ENCODE results near the gene PLK3.
A peak's percentile ranks its signal among the peaks of the same experiment; 100 is the strongest.
"Not testable (repeated sequence)": the region's sequence is repeated elsewhere in the genome, so short reads cannot be mapped to it uniquely, and the experiment has no call there.

The PLK3 gene

DNA sequence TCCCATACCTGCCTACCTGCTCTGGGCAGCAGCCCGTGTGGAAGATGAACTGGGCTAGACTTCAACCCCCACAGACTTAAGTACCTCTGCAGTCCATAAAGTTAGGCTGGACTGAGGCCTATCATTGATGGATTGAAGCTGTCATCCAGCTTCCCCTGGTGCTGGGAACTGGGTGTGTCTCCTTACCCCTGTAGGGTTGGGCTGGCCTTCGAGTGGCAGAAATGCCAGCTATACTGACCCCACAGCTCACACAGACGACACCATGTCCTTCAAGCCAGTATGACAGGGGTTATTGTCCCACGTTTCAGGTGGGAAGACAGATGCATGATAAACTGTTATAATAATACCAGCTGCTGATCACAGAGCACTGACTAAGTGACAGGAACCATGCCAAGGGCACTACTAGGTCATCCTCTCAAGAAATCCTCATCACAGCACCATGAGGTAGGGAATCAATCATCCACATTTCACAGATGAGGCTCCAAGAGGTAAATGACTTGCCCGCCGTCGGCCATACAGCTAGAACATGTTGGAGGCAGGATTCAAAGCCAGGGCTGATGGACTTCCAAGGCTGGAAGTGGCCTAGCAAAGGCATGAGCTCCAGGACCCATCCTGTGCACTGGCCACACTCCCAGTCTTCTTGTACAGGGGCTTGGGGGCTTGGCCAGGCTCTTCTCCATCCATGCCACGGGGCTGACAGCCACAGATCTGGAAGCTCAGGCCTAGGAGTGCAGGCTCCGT lies 11.9 kb upstream of the PLK3 start, which contains the start of gene BEST4:
Gene BEST4 (minus strand): TSS at position 51 of the 741 bp plus-strand sequence. CDS start 465 bp downstream, outside the sequence.
- no peak for FAIRE-seq

DNA sequence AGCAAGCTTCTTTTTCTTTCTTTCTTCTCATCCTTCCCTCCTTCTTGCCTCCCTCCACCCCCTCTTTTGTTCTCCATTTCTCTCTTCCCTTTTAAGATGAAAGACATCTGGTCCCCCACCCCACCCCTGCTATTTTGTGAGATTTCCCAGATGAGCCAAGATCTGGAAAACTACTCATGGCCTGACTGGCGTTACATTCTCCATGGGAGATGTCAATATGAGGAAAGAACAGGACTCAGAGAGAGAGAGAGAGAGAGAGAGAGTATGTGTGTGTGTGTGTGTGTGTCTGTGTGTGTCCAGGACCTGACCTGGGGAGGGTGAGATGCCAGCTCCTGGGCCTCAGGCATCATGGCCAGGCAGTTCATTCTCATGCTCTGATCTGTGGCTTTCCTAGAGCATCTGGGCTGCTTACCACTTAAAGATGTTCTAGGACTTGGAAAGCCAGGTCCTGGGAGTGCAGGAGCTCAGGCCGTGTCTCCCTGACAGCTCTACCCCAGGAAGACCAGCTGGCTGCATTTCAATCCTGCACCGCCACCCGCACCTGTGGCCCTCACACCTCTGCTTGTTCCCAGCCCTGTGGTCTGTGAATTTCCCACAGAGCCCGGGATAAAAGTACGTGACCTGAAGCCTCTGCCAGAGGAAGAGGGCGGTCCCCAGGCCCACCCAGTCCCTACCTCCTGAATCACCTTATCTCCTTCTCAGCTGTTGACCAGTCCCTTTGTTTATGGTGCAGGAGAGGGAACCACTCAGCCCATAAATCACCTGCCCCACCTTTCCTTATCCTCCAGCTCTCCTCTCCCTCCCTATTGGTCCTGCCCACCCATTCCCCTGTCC lies 9.0 kb upstream of the PLK3 start:
- no peak for FAIRE-seq

DNA sequence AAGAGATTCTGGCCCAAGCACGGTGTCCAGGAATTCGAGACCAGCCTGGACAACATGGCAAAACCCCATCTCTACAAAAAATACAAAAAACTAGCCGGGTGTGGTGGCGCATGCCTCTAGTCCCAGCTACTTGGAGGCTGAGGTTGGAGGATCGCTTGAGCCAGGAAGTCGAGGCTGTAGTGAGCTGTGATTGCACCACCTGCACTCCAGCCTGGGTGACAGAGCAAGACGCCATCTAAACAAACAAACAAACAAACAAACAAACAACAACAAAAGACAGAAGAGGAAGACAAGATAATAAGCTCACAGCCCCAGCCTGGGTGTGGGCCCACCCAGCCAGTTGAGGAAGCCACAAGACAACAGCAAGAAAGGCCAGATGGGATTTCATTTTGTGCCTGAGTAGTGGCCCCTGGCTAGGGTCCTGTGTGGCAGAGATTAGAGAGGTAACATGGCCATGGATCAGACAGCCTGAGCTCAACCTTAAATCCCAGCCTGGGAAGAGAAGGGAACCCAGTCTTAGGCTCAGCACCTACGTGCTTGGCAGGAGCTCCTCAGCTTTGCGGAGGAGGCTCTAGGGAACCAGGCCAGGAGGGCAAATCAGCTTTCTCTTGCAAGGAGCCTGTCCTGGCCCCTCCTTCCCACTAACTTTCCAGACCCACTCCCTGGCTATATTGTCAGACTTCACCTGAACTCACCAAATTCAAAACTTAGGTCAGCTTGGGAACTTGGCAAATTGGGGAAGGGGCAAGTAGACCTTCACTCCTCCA lies 7.3 kb upstream of the PLK3 start:
- FAIRE-seq, result no peak

DNA sequence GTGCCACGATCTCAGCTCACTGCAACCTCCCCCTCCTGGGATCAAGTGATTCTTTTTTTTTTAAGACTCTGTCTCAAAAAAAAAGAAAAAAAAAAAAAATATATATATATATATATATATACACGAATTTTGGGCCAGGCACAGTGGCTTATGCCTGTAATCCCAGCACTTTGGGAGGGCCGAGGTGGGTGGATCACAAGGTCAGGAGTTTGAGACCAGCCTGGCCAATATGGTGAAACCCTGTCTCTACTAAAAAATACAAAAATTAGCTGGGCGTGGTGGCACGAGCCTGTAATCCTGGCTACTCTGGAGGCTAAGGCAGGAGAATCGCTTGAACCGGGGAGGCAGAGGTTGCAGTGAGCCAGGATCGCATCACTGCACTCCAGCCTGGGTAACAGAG lies 2.3 kb upstream of the PLK3 start:
- FAIRE-seq, result not testable (repeated sequence)

DNA sequence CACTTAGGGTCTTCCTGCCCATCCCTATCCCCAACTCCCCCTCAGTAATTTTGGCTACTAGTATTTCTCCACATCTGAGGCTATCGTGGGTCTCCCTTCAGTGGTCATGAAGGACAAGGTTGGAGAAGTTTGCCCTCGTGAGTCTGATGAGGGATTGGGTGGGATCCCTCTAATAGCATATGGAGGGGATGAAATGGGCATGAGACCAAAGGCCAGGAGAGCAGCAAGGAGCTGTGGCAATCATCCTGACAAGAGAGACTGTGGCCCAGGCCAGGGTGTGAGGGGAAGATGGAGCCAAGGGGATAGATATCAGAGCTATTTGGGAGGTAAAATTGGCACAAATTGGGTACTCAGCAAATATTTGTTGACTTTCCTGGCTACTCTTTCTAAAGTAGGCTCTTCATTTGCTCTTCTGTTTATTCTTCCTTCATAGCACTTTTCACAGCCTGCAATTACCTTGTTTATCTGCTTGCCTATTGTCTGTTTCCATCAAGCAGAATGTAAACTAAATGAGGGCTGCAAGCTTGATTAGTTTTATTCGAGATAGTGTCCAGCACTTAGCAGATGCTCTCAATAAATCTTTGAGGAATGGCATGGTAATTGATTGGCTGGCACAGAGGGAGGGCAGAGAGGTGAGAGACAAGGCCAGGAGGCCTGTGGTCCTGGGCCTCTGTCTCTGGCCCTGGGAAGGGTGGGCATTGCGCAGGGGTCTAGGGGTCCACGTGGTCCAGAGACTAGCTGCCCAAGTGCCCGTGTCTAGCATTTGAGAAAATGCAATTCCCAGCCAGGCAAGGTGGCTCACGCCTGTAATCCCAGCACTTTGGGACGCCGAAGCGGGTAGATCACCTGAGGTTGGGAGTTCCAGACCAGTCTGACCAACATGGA lies 1.5 kb upstream of the PLK3 start:
- no peak for FAIRE-seq

DNA sequence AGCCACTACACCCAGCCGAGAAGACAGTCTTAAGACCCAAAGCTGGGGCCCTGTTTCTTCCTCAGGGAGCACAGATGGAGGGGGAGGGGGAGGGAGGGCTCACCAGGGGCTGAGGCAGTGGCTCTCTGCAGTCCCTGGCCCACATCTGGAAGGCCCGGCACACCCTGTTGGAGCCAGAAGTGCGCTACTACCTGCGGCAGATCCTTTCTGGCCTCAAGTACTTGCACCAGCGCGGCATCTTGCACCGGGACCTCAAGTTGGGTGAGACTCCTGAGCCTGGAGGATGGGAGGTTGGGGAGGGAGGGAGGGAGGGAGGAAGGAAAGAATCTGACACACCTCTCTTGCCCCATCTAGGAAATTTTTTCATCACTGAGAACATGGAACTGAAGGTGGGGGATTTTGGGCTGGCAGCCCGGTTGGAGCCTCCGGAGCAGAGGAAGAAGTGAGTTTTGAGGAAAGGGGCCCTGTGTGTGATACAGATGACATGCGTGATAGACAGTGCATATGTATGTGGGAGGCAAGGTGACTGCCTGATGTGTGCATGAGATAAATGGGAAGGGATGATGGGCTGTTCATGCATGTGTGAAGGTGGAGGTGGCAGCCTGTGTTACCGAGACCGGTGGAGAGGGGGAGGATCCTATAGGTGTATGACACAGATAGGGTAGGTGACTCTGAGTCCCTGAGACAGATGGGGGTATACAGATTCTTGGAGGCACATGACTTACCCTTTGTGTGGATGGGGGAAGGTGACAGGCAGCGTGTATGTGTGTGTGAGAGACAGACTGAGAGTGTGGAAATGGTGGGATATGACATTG lies 1.5 kb downstream of the PLK3 start:
- no peak for FAIRE-seq

DNA sequence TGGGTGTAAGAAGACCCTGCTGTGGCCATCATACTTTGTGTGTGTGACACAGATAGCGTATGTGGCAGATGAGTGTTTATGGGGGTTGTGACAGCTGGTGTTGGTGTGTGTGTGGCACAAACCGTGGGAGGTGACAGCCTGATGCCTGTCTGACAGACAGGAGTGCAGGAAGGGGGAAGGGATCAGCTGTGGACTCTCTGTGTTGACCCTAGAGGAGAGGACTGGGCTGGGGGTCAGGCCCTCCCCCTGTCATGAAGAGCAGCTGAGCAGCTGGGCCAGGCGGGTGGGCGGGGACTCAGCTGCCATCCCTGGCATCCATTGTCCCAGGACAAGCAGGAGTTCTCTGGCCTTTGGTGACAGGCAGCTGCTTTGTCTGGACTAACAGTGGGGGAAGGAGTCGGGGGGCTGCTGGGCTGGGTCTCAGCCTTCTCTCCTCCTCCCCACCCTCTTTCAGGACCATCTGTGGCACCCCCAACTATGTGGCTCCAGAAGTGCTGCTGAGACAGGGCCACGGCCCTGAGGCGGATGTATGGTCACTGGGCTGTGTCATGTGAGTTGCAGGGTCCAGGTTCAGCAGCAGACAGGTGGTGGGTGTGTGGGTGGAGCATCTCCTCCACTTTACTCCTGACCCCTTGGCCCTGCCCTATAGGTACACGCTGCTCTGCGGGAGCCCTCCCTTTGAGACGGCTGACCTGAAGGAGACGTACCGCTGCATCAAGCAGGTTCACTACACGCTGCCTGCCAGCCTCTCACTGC lies 2.3 kb downstream of the PLK3 start:
- FAIRE-seq, result no peak

DNA sequence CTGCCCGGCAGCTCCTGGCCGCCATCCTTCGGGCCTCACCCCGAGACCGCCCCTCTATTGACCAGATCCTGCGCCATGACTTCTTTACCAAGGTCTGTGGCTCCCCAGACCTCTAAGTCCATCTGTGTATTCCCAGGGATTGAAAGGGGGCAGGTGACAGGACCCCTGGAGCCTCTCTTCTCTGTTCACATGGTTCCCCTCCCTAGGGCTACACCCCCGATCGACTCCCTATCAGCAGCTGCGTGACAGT lies 2.8 kb downstream of the PLK3 start:
- no peak for FAIRE-seq

DNA sequence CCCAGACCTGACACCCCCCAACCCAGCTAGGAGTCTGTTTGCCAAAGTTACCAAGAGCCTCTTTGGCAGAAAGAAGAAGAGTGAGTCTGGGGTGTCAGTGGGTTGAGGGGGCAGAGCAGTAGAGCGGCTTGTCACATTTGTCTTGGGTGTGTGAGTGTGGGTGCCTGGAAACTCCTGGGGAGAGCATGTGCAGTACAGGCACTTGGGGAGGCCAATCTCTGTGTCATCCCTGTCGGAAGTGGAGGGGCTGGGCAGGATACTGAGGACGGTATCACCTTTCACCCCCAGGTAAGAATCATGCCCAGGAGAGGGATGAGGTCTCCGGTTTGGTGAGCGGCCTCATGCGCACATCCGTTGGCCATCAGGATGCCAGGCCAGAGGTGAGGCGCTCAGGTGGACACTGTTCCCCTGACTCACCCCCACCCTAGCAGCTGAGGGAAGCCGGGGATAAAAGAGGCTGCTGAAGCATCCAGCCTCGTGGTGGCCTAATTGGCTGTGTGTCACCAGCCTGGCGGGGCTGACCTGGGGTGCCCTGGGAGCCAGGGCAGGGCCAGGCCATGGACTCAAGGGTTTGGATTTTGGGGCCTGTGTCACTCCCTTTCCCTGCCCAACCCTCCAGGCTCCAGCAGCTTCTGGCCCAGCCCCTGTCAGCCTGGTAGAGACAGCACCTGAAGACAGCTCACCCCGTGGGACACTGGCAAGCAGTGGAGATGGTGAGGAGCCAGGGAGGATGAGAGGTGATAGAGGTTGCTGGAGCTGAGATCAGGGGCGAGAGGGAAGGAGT lies 3.3 kb downstream of the PLK3 start:
- FAIRE-seq, result no peak

DNA sequence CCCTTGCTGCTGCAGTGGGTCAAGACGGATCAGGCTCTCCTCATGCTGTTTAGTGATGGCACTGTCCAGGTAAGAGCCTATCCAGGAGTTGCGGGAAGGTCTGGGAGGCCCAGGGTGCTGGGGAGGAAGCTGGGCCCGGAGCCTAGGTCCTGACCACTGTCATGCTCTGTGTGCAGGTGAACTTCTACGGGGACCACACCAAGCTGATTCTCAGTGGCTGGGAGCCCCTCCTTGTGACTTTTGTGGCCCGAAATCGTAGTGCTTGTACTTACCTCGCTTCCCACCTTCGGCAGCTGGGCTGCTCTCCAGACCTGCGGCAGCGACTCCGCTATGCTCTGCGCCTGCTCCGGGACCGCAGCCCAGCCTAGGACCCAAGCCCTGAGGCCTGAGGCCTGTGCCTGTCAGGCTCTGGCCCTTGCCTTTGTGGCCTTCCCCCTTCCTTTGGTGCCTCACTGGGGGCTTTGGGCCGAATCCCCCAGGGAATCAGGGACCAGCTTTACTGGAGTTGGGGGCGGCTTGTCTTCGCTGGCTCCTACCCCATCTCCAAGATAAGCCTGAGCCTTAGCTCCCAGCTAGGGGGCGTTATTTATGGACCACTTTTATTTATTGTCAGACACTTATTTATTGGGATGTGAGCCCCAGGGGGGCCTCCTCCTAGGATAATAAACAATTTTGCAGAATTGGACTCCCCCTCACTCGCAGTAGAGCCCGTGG lies 5.3 kb downstream of the PLK3 start:
- no peak for FAIRE-seq

DNA sequence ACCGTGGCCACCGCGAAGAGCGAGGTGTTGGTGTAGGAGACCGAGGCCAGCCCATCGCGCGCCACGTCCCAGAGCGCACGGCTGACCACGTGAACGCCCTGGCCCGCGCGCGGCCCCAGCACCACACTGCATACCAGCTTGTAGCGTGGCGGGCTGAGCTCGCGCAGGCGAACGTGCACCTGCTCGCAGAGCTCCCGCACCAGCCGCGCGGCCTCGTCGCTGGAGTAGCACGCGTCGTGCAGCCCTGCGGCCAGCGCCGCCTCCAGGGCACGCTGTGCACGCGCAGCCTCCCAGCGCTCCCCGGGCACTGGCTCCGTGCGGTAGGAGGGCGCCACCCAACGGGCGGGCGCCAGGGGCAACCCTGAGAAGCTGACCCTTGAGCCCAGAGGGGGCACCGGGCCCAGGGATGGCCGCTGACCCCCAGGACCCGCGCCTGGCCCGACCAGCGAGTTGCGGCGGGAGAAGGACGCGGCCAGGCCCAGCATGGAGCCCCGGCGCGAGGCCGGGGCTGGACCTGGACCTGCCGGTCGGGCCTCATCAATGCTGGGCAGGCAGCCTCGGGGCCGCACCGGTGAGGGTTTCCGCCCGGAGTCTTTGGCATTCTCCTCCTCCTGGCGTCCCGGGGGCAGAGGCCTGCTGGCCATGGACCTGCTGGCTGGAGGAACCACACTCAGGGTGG lies 6.0 kb downstream of the PLK3 start:
- FAIRE-seq, result no peak

DNA sequence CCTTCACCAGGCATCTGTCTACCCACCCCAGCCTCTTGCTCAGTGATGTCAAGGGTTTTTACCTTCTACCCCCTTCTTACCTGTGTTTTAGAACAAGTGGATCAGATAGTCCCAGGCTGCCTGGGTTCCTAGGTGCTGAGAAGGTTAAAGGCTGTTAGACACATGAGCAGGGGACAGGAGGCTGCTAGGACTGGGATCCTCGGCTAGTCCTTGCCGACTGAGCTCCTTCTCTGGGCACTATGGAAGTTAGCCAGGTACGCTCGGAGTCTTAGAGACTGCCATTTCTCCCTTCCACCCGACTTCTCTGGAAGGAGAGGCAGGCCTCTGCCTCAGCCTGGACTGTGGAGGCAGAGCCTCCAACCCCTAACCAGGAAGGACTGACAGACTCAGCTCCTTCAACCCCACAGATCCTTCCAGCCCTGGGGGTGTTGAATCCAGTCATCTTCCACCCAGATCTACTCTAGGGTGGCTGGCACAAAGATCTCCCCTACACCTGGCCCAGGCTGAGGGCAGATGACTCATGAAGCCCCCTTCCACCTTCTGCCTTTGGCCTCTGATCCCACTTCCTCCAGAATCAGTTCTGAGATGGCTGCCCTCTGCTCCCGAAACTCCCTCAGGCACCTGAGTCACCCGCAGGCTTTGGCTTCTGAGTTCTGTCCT lies 6.7 kb downstream of the PLK3 start, which contains the start of gene DYNLT4:
Gene DYNLT4 (minus strand): TSS at position 648 of the 660 bp plus-strand sequence. CDS start 683 bp downstream, outside the sequence.
- no peak for FAIRE-seq

DNA sequence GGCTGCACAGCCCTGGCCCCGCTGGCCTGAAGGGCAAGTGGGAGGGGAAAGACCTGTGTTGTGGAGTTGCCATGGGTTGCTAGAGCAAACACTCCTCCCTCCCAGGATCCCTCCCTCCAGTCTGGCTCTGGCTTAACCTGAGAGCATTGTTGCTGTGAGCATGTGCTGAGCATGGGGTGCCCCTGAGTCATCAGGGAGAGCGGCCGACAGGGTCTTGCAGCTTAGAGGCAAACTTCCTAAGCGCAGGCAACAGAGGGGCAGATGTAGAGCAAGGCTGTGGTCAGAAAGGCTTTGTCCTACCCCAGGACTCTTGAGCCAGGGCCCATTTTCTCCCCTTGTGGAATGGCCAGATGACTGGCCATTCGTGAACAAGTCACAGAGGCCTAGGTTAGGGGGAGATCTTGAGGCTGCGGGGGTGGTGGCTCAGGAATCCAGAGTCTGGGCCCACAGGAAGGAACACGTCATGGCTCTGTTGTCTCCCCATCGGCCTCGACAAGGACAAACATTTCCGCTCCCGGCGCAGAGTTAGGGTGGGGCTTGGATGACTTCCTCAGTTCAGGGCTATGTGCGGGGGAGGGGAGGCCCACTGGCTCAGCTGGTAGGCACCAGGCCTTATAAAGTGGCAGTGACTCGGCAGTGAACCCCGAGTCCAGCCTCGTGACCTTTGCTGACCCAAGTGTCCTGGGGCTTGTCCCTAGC lies 7.3 kb downstream of the PLK3 start:
- peak; percentile 79 for FAIRE-seq

DNA sequence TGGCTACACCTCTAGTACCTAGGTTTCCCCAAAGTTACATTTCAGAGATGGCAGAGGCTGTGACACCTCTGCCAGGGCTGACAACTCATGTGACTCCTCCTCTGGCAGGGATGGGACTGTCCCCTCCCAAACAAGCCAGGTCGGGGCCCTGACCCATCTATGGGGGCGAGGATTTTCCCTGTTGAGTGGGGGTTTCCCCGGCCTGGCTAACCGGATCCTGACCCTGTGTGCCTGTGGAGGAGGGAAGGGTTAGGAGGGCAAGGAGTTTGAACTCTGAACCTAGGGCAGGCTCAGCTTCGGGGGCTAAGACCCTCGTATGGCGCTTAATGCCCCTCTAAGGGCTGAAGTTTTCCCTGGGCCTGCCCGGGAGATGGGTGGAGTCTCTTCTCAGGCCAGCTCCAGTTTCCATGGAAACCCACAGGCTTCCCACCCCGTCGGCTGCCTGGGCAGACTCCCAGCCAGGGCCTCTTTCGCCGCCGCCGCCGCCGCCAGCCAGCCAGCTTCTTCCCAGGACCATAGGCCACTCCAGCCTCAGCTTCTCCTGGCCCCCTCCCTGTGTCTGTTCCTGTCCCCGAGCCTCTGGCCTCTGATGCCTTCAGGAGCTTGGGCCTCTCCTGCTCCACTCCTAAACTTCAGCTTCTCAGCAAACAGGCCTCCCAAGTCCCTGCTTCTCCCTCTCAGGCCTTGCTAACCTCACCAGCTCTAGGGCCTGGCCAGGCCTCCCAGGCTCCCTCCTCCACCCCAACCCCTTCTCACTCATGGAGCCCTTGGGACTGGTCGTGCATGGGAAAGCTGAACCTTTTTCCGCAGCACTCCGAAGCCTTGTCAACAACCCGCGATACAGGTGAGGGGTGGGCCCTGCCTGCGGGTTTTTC lies 8.1 kb downstream of the PLK3 start, which contains the start of gene BTBD19:
Gene BTBD19 (plus strand): TSS at position 461 of the 875 bp plus-strand sequence. CDS start 298 bp downstream, at position 759.
- FAIRE-seq, result no peak

DNA sequence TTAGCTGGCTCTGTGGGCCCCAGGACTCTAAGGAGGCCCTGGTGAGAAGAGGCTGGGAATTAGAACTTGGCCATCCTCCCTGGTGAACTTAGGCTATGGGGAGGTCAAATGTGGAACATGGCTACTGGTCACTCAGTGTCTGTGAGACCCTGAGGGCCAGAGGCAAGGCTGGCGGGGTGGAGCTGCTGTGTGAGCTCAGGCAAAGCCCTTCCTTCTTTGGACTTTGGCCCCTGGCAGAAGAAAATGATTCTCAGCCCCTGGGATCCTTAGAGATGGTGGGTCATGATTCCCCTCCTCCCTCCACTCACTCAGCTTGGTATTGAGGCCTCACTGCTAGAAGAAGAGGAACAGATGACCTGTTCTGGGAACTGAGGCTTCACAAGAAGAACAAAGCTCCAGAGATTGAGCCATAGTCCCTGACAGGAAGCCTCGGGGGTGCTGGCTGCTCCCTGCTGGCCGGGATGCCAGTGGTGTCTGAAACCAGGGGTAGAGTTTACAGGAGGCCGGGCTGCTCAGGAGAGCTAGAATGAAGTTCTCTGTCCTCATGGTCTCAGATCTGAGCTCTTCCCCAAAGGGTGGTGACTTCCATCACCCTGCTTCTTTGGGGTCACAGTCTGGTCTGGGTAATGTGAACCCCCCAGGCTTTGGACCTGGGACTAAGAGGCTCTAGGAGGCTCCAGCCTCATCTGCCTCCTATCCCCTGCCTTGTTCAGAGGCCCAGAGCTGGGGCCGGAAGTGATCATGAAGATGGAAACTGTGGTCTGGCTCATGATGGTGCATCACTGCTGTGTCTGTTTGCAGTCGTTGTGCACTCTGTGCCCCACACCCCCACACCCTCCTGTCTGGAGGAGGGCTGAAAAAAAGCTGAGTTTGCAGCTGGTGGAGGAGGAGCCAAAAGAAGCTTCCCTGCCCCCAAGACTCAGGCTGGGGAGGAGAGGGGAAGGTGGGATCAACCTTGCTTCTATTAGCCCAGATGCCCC lies 9.1 kb downstream of the PLK3 start:
- no peak for FAIRE-seq
